Small intestine (tissue), 16 donors: Measurements from ENCODE around the gene SAA1. TPM values are rescaled to one million over a fixed set of nuclear protein-coding genes. Genes with fewer than 3 reads are reported as not detected.

Experiments
- DNase-seq, 2 donors: peaks; one replicate each; pipeline versions ENCODE4 v3.0.0 to v3.0.0-alpha.2; 2013
- FAIRE-seq: peaks from 2 replicates; lab custom pipeline; 2012; peaks lifted over from hg19 to GRCh38; lab: Jason Lieb, UNC
- H3K27ac ChIP-seq, 3 donors: one replicate each; pipeline ENCODE4 v1.5.1; 2013; ENCODE audit warnings: low read length in 2 of 3, mild to moderate bottlenecking in 2 of 3, control low read depth in 1 of 3, inconsistent platforms in 1 of 3, low read depth in 1 of 3, moderate library complexity in 1 of 3
- H3K27me3 ChIP-seq, 3 donors: one replicate each; pipeline ENCODE4 v1.6.1; 2013; ENCODE audit warnings: low read length in 3 of 3, inconsistent platforms in 1 of 3; ENCODE audit not compliant: control insufficient read depth in 3 of 3, insufficient read depth in 3 of 3
- H3K36me3 ChIP-seq, 3 donors: one replicate each; pipeline ENCODE4 v1.6.1; 2013; ENCODE audit warnings: low read length in 3 of 3, inconsistent platforms in 1 of 3, low read depth in 1 of 3, mild to moderate bottlenecking in 1 of 3, moderate library complexity in 1 of 3; ENCODE audit not compliant: control insufficient read depth in 3 of 3, insufficient read depth in 2 of 3
- H3K4me1 ChIP-seq, 3 donors: one replicate each; pipeline ENCODE4 v1.6.1; 2013; ENCODE audit warnings: low read length in 2 of 3, inconsistent platforms in 1 of 3, low read depth in 1 of 3, mild to moderate bottlenecking in 1 of 3, moderate library complexity in 1 of 3; ENCODE audit not compliant: control insufficient read depth in 3 of 3, insufficient read depth in 2 of 3
- H3K4me3 ChIP-seq, 3 donors: one replicate each; pipeline ENCODE4 v1.5.1; 2013; ENCODE audit warnings: low read length in 3 of 3, control low read depth in 1 of 3, inconsistent platforms in 1 of 3, low read depth in 1 of 3, mild to moderate bottlenecking in 1 of 3, moderate library complexity in 1 of 3
- H3K9me3 ChIP-seq, 2 donors: one replicate each; pipeline ENCODE4 v1.6.1; 2013; ENCODE audit warnings: low read depth in 1 of 2, low read length in 1 of 2; ENCODE audit not compliant: control insufficient read depth in 2 of 2, insufficient read depth in 1 of 2
- WGBS, 3 donors: extraction: QIAGEN DNeasy Blood & Tissue Kit; methylation state at CpG; one replicate each; pipeline ENCODE4 v1.1.7; 2013; 5-methylcytosine and 5-hydroxymethylcytosine counted together
- long read RNA-seq, 10 donors: transcript quantifications; one replicate each; lab custom pipeline, GENCODE V29; 2026
- polyA plus RNA-seq, 4 donors: library from polyadenylated mRNA; stranded (reverse) in 3 of 4; unstranded in 1 of 4; fragments of 200-250 nt in 3 of 4; fragments of 120-200 nt in 1 of 4; gene quantifications; one replicate each; pipeline versions ENCODE4 v1.2.1 to v1.2.3, GENCODE V29; 2013
- donor health status: healthy with polysubstance abuse.
- donor health status: control.
- donor health status: control.
- donor health status: Bipolar disorder and iron deficiency.
- donor health status: healthy.

The SAA1 gene
- 10 to 100 TPM in 1 of 4 donors, 1 to 10 TPM in 2, not detected in 1; 3.0 to 64.0 (median 9.8) TPM for polyA plus RNA-seq
- long read RNA-seq, donor 1: 0 reads
- long read RNA-seq, donor 2: 0 reads
- long read RNA-seq, donor 3: 0 reads
- long read RNA-seq, donor 4: 0 reads
- long read RNA-seq, donor 5: 0 reads
- long read RNA-seq, donor 6: 0 reads
- long read RNA-seq, donor 7: 0 reads
- long read RNA-seq, donor 8: 0 reads
- long read RNA-seq, donor 9: 0 reads
- long read RNA-seq, donor 10: 0 reads

DNA sequence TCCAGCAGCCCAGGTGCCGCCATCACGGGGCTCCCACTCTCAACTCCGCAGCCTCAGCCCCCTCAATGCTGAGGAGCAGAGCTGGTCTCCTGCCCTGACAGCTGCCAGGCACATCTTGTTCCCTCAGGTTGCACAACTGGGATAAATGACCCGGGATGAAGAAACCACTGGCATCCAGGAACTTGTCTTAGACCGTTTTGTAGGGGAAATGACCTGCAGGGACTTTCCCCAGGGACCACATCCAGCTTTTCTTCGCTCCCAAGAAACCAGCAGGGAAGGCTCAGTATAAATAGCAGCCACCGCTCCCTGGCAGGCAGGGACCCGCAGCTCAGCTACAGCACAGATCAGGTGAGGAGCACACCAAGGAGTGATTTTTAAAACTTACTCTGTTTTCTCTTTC, at the start of gene SAA1:
Gene SAA1 (plus strand): TSS at position 316 of the 400 bp plus-strand sequence. CDS start 624 bp downstream, outside the sequence.
- Histone ChIP-seq H3K27me3 (peaks cover 0 to 2% (median 0%) of the 10 kb centered on the region in 3 donors), H3K4me1 (no peaks in the 10 kb centered on the region), H3K9me3 (no peaks in the 10 kb centered on the region), H3K27ac (no peak within 1 kb of the TSS), H3K4me3 (no peak within 1 kb of the TSS), H3K36me3 (no peaks in the 10 kb centered on the region)
- no peak for DNase-seq
- WGBS, 3 donors: 65 to 70% (median 69%) methylated on average over 8 of the region's 8 CpGs
- no peak for FAIRE-seq

GRCh38 chr11:18221274-18221876, 44.7 kb upstream of the SAA1 start:
- H3K9me3 ChIP-seq: no peaks in the 10 kb centered on the region
- no peak overlapping the region for H3K4me3 ChIP-seq
- H3K4me1 ChIP-seq: no peaks in the 10 kb centered on the region
- H3K27me3 ChIP-seq: peaks cover 0 to 3% (median 0%) of the 10 kb centered on the region in 3 donors
- no peak for FAIRE-seq
- WGBS, 3 donors: 50 to 89% (median 66%) methylated on average over 5 of the region's 5 CpGs
- DNase-seq: no peak
- H3K27ac ChIP-seq: no peak overlapping the region
- no peaks in the 10 kb centered on the region for H3K36me3 ChIP-seq

GRCh38 chr11:18222814-18223421, 43.1 kb upstream of the SAA1 start:
- Histone ChIP-seq H3K27ac (no peak overlapping the region), H3K4me3 (no peak overlapping the region), H3K4me1 (no peaks in the 10 kb centered on the region), H3K27me3 (peaks cover 0 to 6% (median 0%) of the 10 kb centered on the region in 3 donors), H3K9me3 (no peaks in the 10 kb centered on the region), H3K36me3 (no peaks in the 10 kb centered on the region)
- 84 to 97% (median 91%) methylated on average over 3 of the region's 3 CpGs for WGBS, 3 donors
- FAIRE-seq: no peak
- DNase-seq: no peak

DNA sequence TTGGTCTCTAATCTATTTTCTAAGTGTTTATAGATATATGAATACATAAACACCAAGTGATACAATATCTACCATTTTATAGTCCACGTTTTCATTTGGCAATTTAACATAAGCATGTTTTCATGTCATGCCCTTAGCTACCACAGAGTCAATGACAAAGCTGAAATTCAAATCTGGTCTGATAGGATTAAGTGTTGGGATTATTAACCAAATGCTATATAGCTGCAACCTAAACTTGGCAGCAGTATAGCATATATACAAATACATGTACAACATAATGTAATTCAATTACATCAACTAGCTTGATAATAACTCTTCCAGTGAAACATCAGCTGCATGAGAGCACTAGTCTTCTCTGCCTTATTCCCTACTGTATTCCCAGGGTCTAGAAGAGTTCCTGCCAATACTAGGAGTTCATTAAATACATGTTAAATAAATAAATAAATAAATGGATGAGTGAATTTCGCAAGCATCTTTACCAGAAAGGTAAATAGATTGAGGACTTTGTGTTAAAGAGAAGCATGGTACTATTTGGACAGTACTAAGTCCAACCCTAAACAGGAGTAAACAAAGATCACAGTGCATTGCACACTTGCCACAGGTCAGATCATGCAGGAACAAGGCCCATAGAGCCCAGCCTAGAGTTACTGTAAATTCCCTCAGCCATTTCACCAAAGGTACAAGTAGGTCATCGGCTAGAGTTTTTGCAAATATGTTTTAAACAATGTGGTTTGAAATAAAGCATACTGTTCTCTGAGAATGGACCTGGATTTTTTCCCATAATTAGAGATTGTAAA, 42.3 kb upstream of the SAA1 start:
- WGBS, 3 donors: 49 to 73% (median 67%) methylated on average over 3 of the region's 3 CpGs
- no peak overlapping the region for H3K27ac ChIP-seq
- DNase-seq (no peak), FAIRE-seq (no peak)
- H3K4me1 ChIP-seq: no peaks in the 10 kb centered on the region
- no peaks in the 10 kb centered on the region for H3K9me3 ChIP-seq
- no peaks in the 10 kb centered on the region for H3K36me3 ChIP-seq
- H3K4me3 ChIP-seq: no peak overlapping the region
- peaks cover 0 to 6% (median 0%) of the 10 kb centered on the region in 3 donors for H3K27me3 ChIP-seq

- no peaks in the 10 kb centered on the region for H3K4me1 ChIP-seq
- no peak for DNase-seq
- H3K27ac ChIP-seq: no peak overlapping the region
- no peak overlapping the region for H3K4me3 ChIP-seq
- 59 to 73% (median 65%) methylated on average over 2 of the region's 2 CpGs for WGBS, 3 donors
- H3K36me3 ChIP-seq: no peaks in the 10 kb centered on the region
- no peak for FAIRE-seq
- H3K9me3 ChIP-seq: no peaks in the 10 kb centered on the region
- H3K27me3 ChIP-seq: peaks cover 0 to 3% (median 0%) of the 10 kb centered on the region in 3 donors
Observed at GRCh38 chr11:18225913-18226312, 40.2 kb upstream of the SAA1 start.

GRCh38 chr11:18229501-18229900, 36.6 kb upstream of the SAA1 start:
- peaks cover 0 to 3% (median 0%) of the 10 kb centered on the region in 3 donors for H3K27me3 ChIP-seq
- 59 to 74% (median 67%) methylated on average over 2 of the region's 3 CpGs for WGBS, 3 donors
- no peaks in the 10 kb centered on the region for H3K9me3 ChIP-seq
- H3K4me1 ChIP-seq: no peaks in the 10 kb centered on the region
- no peak for DNase-seq
- H3K27ac ChIP-seq: peak overlapping the region in 1 of 3 donors; percentile 2
- H3K4me3 ChIP-seq: no peak overlapping the region
- FAIRE-seq: no peak
- no peaks in the 10 kb centered on the region for H3K36me3 ChIP-seq

DNA sequence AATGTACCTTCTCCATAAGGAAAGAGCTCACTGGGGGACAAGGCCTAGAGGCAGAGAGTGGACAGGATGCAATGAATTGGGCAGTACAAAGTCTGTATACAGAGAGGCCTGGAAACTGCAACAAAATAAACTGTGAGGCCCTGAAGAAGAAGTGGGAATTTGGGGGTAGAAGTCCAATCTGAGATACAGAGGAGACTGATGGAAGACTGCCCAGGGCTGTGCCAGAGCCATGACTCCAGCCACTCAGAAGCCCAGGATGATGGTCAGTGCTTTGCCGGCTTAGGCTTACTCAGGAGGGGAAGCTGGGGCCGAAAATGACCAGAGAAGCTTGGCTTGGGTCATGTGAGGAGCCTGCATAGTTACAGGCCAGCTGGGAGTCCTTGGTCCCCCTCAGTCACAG, 35.2 kb upstream of the SAA1 start:
- H3K36me3 ChIP-seq: no peaks in the 10 kb centered on the region
- WGBS, 3 donors: 66 to 91% (median 79%) methylated on average over 2 of the region's 2 CpGs
- no peaks in the 10 kb centered on the region for H3K9me3 ChIP-seq
- DNase-seq: no peak
- H3K27me3 ChIP-seq: peaks cover 0 to 9% (median 0%) of the 10 kb centered on the region in 3 donors
- no peak overlapping the region for H3K27ac ChIP-seq
- no peaks in the 10 kb centered on the region for H3K4me1 ChIP-seq
- no peak for FAIRE-seq
- no peak overlapping the region for H3K4me3 ChIP-seq

- WGBS, 3 donors: 89 to 93% (median 93%) methylated on average over 4 of the region's 4 CpGs
- Histone ChIP-seq H3K36me3 (no peaks in the 10 kb centered on the region), H3K27me3 (peaks cover 0 to 8% (median 0%) of the 10 kb centered on the region in 3 donors), H3K9me3 (no peaks in the 10 kb centered on the region), H3K4me1 (no peaks in the 10 kb centered on the region), H3K4me3 (no peak overlapping the region), H3K27ac (no peak overlapping the region)
- FAIRE-seq (no peak), DNase-seq (no peak)
Observed at GRCh38 chr11:18233912-18234311, 32.2 kb upstream of the SAA1 start.
